Neural progenitor cell (in vitro differentiated cells): ENCODE data around the gene ORC4. TPM values are rescaled to one million over a fixed set of nuclear protein-coding genes. Genes with fewer than 3 reads are reported as not detected.

Source experiments
- DNase-seq: peaks from one replicate; pipeline ENCODE4 v3.0.0-alpha.2; 2016; ENCODE audit warnings: low spot score
- H2AFZ ChIP-seq: fragments of 200-600 bp; sonication (generic); replicated peaks from 2 replicates; pipeline ENCODE4 v1.6.1; 2016; ENCODE audit warnings: antibody characterized with exemption
- H3F3A ChIP-seq: fragments of 200-600 bp; sonication (generic); 2 replicates; pipeline ENCODE4 v1.6.1; 2016; ENCODE audit warnings: antibody characterized with exemption, low read depth
- H3K27ac ChIP-seq: fragments of 200-600 bp; sonication (generic); 2 replicates; pipeline ENCODE4 v1.5.1; 2016; ENCODE audit warnings: mild to moderate bottlenecking
- H3K27me3 ChIP-seq: fragments of 200-600 bp; sonication (generic); 2 replicates; pipeline ENCODE4 v1.6.1; 2016; ENCODE audit warnings: mild to moderate bottlenecking, moderate library complexity
- H3K36me3 ChIP-seq: fragments of 200-600 bp; sonication (generic); 2 replicates; pipeline ENCODE4 v1.5.1; 2016
- H3K4me1 ChIP-seq: fragments of 200-600 bp; sonication (generic); 2 replicates; pipeline ENCODE4 v1.6.1; 2016; ENCODE audit warnings: mixed run types
- H3K4me2 ChIP-seq: fragments of 200-600 bp; sonication (generic); 2 replicates; pipeline ENCODE4 v1.6.1; 2016
- H3K4me3 ChIP-seq: fragments of 200-600 bp; sonication (generic); 2 replicates; pipeline ENCODE4 v1.5.1; 2016
- H3K79me2 ChIP-seq: fragments of 200-600 bp; sonication (generic); 2 replicates; pipeline ENCODE4 v1.6.1; 2016; ENCODE audit warnings: low read depth
- H3K9ac ChIP-seq: fragments of 200-600 bp; sonication (generic); 2 replicates; pipeline ENCODE4 v1.6.1; 2016
- H3K9me3 ChIP-seq: fragments of 200-600 bp; sonication (generic); 2 replicates; pipeline ENCODE4 v1.5.1; 2016; ENCODE audit warnings: low read depth
- H4K20me1 ChIP-seq: fragments of 200-600 bp; sonication (generic); 2 replicates; pipeline ENCODE4 v1.6.1; 2016; ENCODE audit warnings: low read depth
- H3K27ac Mint-ChIP-seq: 3 replicates; pipeline ENCODE4 v1.8.0; 2021; ENCODE audit warnings: mixed read lengths
- H3K27me3 Mint-ChIP-seq: 2 replicates; pipeline ENCODE4 v1.8.0; 2022; ENCODE audit warnings: low read depth, mild to moderate bottlenecking, inconsistent platforms, moderate library complexity, mixed read lengths; ENCODE audit not compliant: insufficient read depth
- H3K36me3 Mint-ChIP-seq: 3 replicates; pipeline ENCODE4 v1.8.0; 2021; ENCODE audit warnings: mixed read lengths
- H3K4me1 Mint-ChIP-seq: 3 replicates; pipeline ENCODE4 v1.8.0; 2021; ENCODE audit warnings: mixed read lengths
- H3K4me3 Mint-ChIP-seq: 3 replicates; pipeline ENCODE4 v1.8.0; 2021; ENCODE audit warnings: mild to moderate bottlenecking, moderate library complexity, mixed read lengths
- H3K9me3 Mint-ChIP-seq: 3 replicates; pipeline ENCODE4 v1.8.0; 2020; ENCODE audit warnings: mixed read lengths
- EZH2 ChIP-seq: fragments of 200-600 bp; sonication (generic); IDR thresholded peaks from 2 replicates; pipeline ENCODE4 v1.6.1; 2017; ENCODE audit warnings: antibody characterized with exemption, mild to moderate bottlenecking, moderate library complexity
- EZH2phosphoT487 ChIP-seq: fragments of 200-600 bp; sonication (generic); IDR thresholded peaks from 2 replicates; pipeline ENCODE4 v1.6.1; 2017; ENCODE audit warnings: antibody characterized with exemption
- total RNA-seq: library from RNA; depleted of rRNA; stranded (reverse); fragments of >200 nt; gene quantifications from 2 replicates; pipeline ENCODE4 v1.2.3, GENCODE V29; 2015; ENCODE audit warnings: low replicate concordance
- TF ChIP-seq, protein P1 (sequence below): fragments of 200-600 bp; sonication (generic); IDR thresholded peaks from 2 replicates; pipeline ENCODE4 v1.5.1; 2017; ENCODE audit warnings: antibody characterized with exemption, mild to moderate bottlenecking

ORC4 gene
- total RNA-seq, 1 donor from 2014 or later: 314 TPM

DNA sequence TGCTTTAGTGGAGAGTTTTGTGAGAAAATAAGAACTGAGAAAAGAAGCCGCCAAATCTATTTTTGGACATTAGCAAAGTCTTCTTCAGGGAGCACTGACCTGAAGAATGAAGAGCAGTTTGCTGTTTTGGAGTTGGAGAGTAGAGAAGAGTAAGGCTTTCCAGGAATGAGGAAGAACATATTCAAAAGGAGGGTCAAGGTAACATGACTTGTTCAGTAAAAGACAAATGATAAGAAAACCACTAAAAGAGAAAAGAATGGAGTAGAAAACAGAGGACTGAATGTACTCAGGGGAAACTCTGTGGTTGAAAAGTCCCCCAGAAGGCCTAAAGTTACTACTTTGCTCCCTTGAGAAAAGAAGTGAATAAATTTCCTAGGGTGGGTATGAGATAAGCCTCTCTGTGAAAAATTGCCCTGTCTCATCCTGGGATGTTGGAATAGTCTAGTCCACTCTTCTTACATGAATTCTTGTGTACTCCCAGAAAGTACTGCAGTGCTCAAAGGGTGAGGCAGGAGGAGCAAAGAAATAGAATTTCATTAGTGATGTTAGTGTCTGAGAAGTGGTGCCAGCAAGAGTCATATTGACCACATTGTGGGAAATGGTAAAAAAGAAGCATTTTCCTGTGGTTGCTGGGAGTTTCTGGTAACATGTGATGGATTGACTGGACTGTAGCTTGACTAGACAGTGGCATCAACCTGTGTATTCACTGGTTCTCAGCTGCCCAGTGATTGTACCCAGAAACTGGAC lies 28.1 kb upstream of the ORC4 start:
- Mint-ChIP-seq H3K36me3 (peaks cover 5% of the 10 kb centered on the region), H3K27me3 (no peaks in the 10 kb centered on the region), H3K27ac (no peak overlapping the region), H3K4me3 (no peak overlapping the region), H3K9me3 (peaks cover 5% of the 10 kb centered on the region), H3K4me1 (no peaks in the 10 kb centered on the region)
- Histone ChIP-seq H3K9me3 (no peaks in the 10 kb centered on the region), H3K4me1 (no peaks in the 10 kb centered on the region), H3K27ac (no peak overlapping the region), H2AFZ (no peak overlapping the region), H3K9ac (no peak overlapping the region), H4K20me1 (peaks cover 14% of the 10 kb centered on the region), H3K27me3 (no peaks in the 10 kb centered on the region), H3K79me2 (peaks cover 31% of the 10 kb centered on the region), H3K4me2 (no peak overlapping the region), H3K4me3 (no peak overlapping the region), H3F3A (no peaks in the 10 kb centered on the region), H3K36me3 (no peaks in the 10 kb centered on the region)
- DNase-seq: no peak
- TF ChIP-seq, protein P1, sequence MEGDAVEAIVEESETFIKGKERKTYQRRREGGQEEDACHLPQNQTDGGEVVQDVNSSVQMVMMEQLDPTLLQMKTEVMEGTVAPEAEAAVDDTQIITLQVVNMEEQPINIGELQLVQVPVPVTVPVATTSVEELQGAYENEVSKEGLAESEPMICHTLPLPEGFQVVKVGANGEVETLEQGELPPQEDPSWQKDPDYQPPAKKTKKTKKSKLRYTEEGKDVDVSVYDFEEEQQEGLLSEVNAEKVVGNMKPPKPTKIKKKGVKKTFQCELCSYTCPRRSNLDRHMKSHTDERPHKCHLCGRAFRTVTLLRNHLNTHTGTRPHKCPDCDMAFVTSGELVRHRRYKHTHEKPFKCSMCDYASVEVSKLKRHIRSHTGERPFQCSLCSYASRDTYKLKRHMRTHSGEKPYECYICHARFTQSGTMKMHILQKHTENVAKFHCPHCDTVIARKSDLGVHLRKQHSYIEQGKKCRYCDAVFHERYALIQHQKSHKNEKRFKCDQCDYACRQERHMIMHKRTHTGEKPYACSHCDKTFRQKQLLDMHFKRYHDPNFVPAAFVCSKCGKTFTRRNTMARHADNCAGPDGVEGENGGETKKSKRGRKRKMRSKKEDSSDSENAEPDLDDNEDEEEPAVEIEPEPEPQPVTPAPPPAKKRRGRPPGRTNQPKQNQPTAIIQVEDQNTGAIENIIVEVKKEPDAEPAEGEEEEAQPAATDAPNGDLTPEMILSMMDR: no peak
- TF ChIP-seq EZH2: no peak

DNA sequence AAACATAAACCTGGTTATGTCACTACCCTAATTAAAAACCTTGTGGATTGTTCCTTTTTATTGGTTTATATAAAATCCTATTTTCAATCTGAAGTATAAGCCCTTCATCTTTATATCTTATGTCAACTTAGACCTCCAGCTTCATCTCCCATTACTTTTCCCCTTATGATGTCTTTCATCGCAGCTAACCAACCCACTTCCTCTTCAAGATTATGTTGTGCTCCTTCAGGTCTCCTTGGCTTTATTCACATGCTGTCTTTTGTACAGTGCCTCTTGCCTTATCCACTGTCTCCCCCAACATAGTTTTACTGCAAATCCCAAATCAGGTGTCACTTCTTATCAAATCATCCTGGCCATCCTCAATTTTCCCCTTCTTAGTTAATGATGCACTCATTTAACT lies 26.3 kb upstream of the ORC4 start:
- Histone ChIP-seq H3K4me2 (no peak overlapping the region), H3K27ac (no peak overlapping the region), H3F3A (no peaks in the 10 kb centered on the region), H3K9ac (no peak overlapping the region), H3K4me3 (no peak overlapping the region), H2AFZ (no peak overlapping the region), H3K36me3 (no peaks in the 10 kb centered on the region), H3K27me3 (no peaks in the 10 kb centered on the region), H4K20me1 (peaks cover 14% of the 10 kb centered on the region), H3K4me1 (no peaks in the 10 kb centered on the region), H3K9me3 (no peaks in the 10 kb centered on the region), H3K79me2 (peaks cover 15% of the 10 kb centered on the region)
- no peaks in the 10 kb centered on the region for H3K4me1 Mint-ChIP-seq
- H3K4me3 Mint-ChIP-seq: no peak overlapping the region
- TF ChIP-seq, protein P1: no peak
- TF ChIP-seq EZH2phosphoT487: no peak
- H3K27ac Mint-ChIP-seq: no peak overlapping the region
- DNase-seq: no peak
- H3K36me3 Mint-ChIP-seq: peaks cover 2% of the 10 kb centered on the region
- H3K9me3 Mint-ChIP-seq: peaks cover 2% of the 10 kb centered on the region
- H3K27me3 Mint-ChIP-seq: no peaks in the 10 kb centered on the region

DNA sequence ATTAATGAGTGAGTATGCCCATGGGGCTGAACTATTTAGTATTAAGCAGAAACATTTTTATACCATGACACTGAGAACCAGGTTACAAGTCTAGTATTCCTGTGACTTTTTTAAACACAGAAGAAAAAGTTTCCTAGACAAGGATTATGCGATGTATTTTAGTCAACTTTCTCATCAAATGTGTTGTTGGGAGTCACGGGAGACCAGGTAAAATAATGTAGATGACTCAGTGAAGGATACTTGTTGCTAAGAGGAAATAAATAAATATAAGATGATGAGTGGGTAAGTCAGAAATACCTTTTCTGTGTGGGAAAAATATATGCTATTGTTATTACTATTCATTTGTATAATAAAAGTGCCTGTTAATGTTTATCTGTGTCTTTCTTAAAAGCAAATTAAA lies 23.8 kb upstream of the ORC4 start:
- TF ChIP-seq, protein P1: no peak
- TF ChIP-seq EZH2phosphoT487 (no peak), EZH2 (no peak)
- H4K20me1 ChIP-seq: peaks cover 13% of the 10 kb centered on the region
- no peaks in the 10 kb centered on the region for H3K4me1 Mint-ChIP-seq

More for the DNA sequence above, 23.8 kb upstream of the ORC4 start:
- Mint-ChIP-seq H3K27ac (no peak overlapping the region), H3K4me3 (no peak overlapping the region), H3K36me3 (peaks cover 5% of the 10 kb centered on the region), H3K9me3 (no peaks in the 10 kb centered on the region), H3K27me3 (no peaks in the 10 kb centered on the region)
- H2AFZ ChIP-seq: no peak overlapping the region
- DNase-seq: no peak
- no peaks in the 10 kb centered on the region for H3K27me3 ChIP-seq
- no peaks in the 10 kb centered on the region for H3F3A ChIP-seq
- no peak overlapping the region for H3K4me3 ChIP-seq
- H3K27ac ChIP-seq: no peak overlapping the region
- no peak overlapping the region for H3K9ac ChIP-seq
- H3K36me3 ChIP-seq: no peaks in the 10 kb centered on the region
- no peaks in the 10 kb centered on the region for H3K4me1 ChIP-seq
- no peaks in the 10 kb centered on the region for H3K9me3 ChIP-seq
- H3K79me2 ChIP-seq: no peaks in the 10 kb centered on the region
- no peak overlapping the region for H3K4me2 ChIP-seq
